Left lung (tissue), 10 donors: ENCODE results near the gene PRKG1. TPM values are rescaled to one million over a fixed set of nuclear protein-coding genes. Genes with fewer than 3 reads are reported as not detected.

Experiments
- ATAC-seq: fragments of 200-7000 bp; cut with Tn5 transposase; one replicate; pipeline ENCODE4 v1.9.1; 2020; ENCODE audit warnings: moderate library complexity
- DNase-seq, 4 donors: peaks; one replicate each; pipeline ENCODE4 v3.0.0-alpha.2; 2013 to 2020
- H3K27ac ChIP-seq, 2 donors: fragments of 200-600 bp; sonication (generic) in 1 of 2; one replicate each; pipeline versions ENCODE4 v1.5.0 to v1.8.0; 2020 to 2021
- H3K27me3 ChIP-seq, 2 donors: fragments of 200-600 bp; sonication (generic) in 1 of 2; one replicate each; pipeline versions ENCODE4 v1.5.0 to v1.8.0; 2020 to 2021
- H3K36me3 ChIP-seq, 2 donors: fragments of 200-600 bp; sonication (generic) in 1 of 2; one replicate each; pipeline versions ENCODE4 v1.5.0 to v1.8.0; 2020 to 2021
- H3K4me1 ChIP-seq, 2 donors: fragments of 200-600 bp; one replicate each; pipeline ENCODE4 v1.8.0; 2021
- H3K4me3 ChIP-seq, 2 donors: fragments of 200-600 bp; sonication (generic) in 1 of 2; one replicate each; pipeline versions ENCODE4 v1.5.0 to v1.8.0; 2020 to 2021; ENCODE audit warnings: mild to moderate bottlenecking in 1 of 2
- H3K9me3 ChIP-seq, 2 donors: fragments of 200-600 bp; sonication (generic) in 1 of 2; one replicate each; pipeline versions ENCODE4 v1.5.0 to v1.8.0; 2020 to 2021
- intact Hi-C, 2 donors: fragments of 100-400 bp; cut with DNase I; formaldehyde crosslinking; loops; one replicate each; pipeline versions ENCODE4 v1.11.2 to v1.14.2; 2022
- polyA plus RNA-seq, 6 donors: library from polyadenylated mRNA; unstranded; fragments of 120-200 nt; gene quantifications; one replicate each; pipeline ENCODE4 v1.2.1, GENCODE V29; 2013; ENCODE audit not compliant: insufficient read length in 6 of 6
- total RNA-seq, 2 donors: library from RNA; stranded (reverse); fragmentation: NEBNext Ultra II Directional; extraction: Animal tissue kit (Norgen Biotek cat#: 25700); gene quantifications; one replicate each; pipeline ENCODE4 v1.2.1, GENCODE V29; 2021
- TF ChIP-seq, protein P1 (sequence below), 2 donors: fragments of 200-600 bp; sonication (generic) in 1 of 2; IDR thresholded peaks; one replicate each; pipeline versions ENCODE4 v1.5.0 to v1.8.0; 2021; ENCODE audit warnings: antibody characterized with exemption in 2 of 2
- donor health status: DM: no; HTN: yes; CAD: no.
- donor health status: DM: no; HTN: no; CAD: no.

The PRKG1 gene
- total and polyA plus RNA-seq, 8 donors = 15.6 to 29.0 (median 17.8) TPM

DNA sequence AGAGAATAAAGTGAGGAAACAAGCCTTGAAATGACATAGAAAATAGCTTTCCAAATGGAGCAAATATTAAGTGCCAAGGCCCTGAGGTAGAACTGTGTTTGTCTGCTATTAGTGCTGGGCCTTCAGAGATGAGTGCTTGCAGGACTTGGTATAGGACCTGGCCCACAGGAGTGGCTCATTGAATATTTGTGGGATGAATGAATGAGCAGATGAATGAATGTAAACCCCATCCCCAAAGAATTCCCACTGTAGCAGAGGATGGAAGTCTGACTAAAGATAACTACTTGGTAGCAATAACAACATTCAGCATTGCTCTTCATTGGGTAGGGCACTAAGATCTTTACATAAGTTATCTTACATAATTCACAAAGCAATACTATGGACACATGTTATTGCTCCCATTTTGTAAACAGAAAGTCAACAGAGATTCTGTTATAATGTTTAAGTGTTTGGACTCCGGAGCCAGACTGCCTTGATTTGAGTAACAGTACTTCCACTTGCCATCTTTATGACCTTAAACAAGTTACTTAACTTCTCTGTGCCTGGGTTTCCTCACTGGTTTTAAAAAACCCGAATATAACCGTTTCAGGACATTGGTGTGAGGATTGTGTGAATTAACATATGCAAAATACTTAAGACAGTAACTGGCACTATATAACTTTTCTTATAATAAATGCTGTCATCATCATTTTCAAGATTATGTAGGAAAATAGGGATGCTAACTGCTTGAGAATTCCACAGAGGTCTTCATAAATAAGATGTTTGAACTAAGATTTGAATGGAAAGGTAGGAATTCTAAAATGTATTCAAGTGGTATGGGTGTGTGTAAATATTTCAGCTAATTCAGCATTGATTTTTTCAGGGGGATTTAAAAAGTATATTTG is 141.9 kb downstream of the PRKG1 start:
- no peaks in the 10 kb centered on the region for H3K36me3 ChIP-seq
- H3K4me3 ChIP-seq = no peak overlapping the region
- TF ChIP-seq, protein P1, sequence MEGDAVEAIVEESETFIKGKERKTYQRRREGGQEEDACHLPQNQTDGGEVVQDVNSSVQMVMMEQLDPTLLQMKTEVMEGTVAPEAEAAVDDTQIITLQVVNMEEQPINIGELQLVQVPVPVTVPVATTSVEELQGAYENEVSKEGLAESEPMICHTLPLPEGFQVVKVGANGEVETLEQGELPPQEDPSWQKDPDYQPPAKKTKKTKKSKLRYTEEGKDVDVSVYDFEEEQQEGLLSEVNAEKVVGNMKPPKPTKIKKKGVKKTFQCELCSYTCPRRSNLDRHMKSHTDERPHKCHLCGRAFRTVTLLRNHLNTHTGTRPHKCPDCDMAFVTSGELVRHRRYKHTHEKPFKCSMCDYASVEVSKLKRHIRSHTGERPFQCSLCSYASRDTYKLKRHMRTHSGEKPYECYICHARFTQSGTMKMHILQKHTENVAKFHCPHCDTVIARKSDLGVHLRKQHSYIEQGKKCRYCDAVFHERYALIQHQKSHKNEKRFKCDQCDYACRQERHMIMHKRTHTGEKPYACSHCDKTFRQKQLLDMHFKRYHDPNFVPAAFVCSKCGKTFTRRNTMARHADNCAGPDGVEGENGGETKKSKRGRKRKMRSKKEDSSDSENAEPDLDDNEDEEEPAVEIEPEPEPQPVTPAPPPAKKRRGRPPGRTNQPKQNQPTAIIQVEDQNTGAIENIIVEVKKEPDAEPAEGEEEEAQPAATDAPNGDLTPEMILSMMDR (IDR thresholded peaks at IDR 0.05) = no peak
- no peak overlapping the region for H3K27ac ChIP-seq
- intact Hi-C loops = no loop called here
- no peak for ATAC-seq
- H3K4me1 ChIP-seq = no peaks in the 10 kb centered on the region
- H3K9me3 ChIP-seq = no peaks in the 10 kb centered on the region
- no peaks in the 10 kb centered on the region for H3K27me3 ChIP-seq
- DNase-seq = no peak

DNA sequence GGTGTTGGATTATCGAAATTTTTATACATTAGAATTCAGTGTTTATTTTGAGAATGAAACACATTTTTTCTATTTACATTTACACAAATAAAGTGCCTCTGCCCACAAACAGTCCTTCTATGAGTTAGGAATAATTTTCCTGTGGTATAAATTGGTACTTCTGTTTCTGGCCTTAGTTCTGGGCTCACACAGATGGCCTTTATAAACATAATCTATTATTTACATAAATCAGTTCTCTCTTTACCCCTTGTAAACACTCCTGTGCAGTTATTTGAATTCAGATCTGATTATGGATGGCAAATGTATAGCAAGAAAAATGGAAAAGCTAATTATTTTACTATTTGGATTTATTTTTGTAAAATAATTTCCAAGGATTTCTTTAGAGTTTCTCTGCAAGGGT is 143.2 kb downstream of the PRKG1 start:
- Histone ChIP-seq H3K27me3 (no peaks in the 10 kb centered on the region), H3K36me3 (no peaks in the 10 kb centered on the region), H3K4me3 (no peak overlapping the region), H3K4me1 (no peaks in the 10 kb centered on the region), H3K9me3 (no peaks in the 10 kb centered on the region), H3K27ac (no peak overlapping the region)
- TF ChIP-seq, protein P1 (IDR thresholded peaks at IDR 0.05) = no peak
- intact Hi-C loops = no loop called here
- no peak for ATAC-seq
- DNase-seq = no peak

DNA sequence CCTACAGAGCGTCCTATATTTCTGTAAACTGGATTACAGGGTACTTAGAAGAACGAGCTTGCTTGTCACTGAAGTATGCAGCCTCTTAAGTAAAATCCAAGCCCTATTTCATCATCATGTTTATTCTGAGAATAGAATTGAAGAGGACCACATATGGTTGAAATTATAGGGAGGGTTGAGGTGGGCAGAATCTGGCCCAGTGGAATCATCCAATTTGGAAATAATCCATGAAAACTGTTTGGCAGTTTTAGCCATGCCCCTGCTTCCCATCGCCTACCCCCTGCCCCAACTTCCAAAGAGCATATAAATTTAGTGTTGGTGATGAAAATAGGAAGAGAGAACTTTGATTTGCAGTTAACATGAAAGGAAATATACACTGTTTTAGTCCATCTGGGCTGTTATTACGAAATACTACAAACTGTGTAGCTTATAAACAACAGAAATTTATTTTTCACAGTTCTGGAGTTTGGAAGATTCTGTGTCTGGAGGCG is 150.4 kb downstream of the PRKG1 start:
- H3K36me3 ChIP-seq = no peaks in the 10 kb centered on the region
- peak; percentile 17 for ATAC-seq
- H3K27ac ChIP-seq = peak overlapping the region in 1 of 2 donors; percentile 34
- DNase-seq = peak in 2 of 4 donors; percentile 37 to 45
- TF ChIP-seq, protein P1 (IDR thresholded peaks at IDR 0.05) = no peak
- intact Hi-C loops = no loop called here
- H3K27me3 ChIP-seq = no peaks in the 10 kb centered on the region
- no peaks in the 10 kb centered on the region for H3K4me1 ChIP-seq
- no peak overlapping the region for H3K4me3 ChIP-seq
- no peaks in the 10 kb centered on the region for H3K9me3 ChIP-seq

DNA sequence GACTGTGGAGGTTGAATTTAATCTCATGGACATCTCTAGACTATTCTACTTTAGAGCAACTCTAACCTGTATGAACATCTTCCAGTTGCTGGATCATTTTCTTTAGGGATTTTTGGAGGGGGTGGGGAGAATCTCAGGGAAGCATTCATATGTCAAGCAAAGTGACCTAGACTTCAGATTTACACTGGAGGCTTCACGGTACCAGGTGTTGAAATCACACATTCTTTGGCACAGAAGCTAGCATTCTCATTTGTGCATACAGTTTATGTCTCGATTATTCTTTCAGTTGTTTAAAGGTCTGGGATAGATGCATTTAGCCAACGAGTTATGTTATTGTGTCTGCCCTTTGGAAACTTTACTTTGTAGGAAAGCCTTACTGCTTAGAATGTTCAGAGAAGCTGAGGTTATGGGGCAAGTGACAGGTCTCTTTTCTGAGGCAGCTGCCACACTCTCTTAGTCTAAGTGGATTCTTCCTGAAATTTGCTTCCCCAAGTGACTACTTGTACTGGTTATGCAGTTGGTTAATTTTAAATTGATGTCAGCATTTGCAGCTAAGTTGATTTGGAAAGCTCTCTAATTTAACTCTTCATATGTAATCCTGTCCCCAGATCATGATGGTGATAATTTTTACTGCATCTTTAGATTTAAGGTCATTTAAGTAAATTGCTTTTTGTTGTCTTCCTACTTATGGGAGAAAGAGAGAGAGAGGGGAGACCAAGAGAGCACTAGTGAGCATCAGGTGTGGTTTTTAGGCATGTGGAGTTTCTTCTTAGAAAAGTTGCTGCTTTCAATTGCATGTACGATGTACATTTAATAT is 153.8 kb downstream of the PRKG1 start:
- intact Hi-C loops = no loop called here
- peak; percentile 65 for ATAC-seq
- Histone ChIP-seq H3K4me1 (no peaks in the 10 kb centered on the region), H3K27me3 (no peaks in the 10 kb centered on the region), H3K36me3 (no peaks in the 10 kb centered on the region), H3K9me3 (no peaks in the 10 kb centered on the region), H3K27ac (no peak overlapping the region), H3K4me3 (no peak overlapping the region)
- DNase-seq = no peak
- TF ChIP-seq, protein P1 (IDR thresholded peaks at IDR 0.05) = no peak

DNA sequence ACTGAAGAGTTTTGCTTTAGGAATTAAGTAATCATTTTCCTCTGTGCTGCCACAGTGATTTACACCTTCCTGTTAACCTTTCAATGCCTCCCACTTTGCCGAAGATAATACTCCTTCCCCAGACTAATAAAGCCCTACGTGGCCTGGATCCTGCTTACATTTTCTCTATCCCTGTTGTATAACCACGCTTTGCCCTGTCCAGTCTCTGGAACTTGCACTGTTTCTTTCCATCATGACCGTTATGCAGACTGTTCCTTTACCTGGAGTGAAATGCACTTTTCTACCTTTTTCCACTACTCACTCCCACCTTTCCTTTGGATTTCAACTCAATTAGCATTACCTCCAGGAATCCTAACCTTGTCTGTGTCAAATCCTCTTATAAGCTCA is 154.4 kb downstream of the PRKG1 start:
- no peak for DNase-seq
- intact Hi-C loops = no loop called here

More for the DNA sequence above, 154.4 kb downstream of the PRKG1 start:
- TF ChIP-seq, protein P1 (IDR thresholded peaks at IDR 0.05) = no peak
- no peak overlapping the region for H3K4me3 ChIP-seq
- no peaks in the 10 kb centered on the region for H3K27me3 ChIP-seq
- no peaks in the 10 kb centered on the region for H3K4me1 ChIP-seq
- H3K9me3 ChIP-seq = no peaks in the 10 kb centered on the region
- no peak for ATAC-seq
- no peaks in the 10 kb centered on the region for H3K36me3 ChIP-seq
- H3K27ac ChIP-seq = no peak overlapping the region
